H1 (cell line): Measurements from ENCODE around the gene LRIG2. TPM values are rescaled to one million over a fixed set of nuclear protein-coding genes. Genes with fewer than 3 reads are reported as not detected.

ENCODE experiments used
- CTCF ChIA-PET: fragments of 300-600 bp; sonication (Branson Sonifier 250); formaldehyde crosslinking; loops from one replicate; lab custom pipeline; 2021; ENCODE audit not compliant: partially characterized antibody; lab: Charles Lee
- POLR2A ChIA-PET: fragments of 300-600 bp; sonication (Branson Sonifier 250); formaldehyde crosslinking; loops from one replicate; lab custom pipeline; 2021; ENCODE audit warnings: inconsistent platforms; ENCODE audit not compliant: partially characterized antibody; lab: Charles Lee
- DNase-seq, 2 experiments: peaks; one replicate each; pipeline versions ENCODE4 v3.0.0 to v3.0.0-alpha.2; 2010 to 2022; ENCODE audit warnings: low spot score in 2 of 2, low read depth in 1 of 2, mixed read lengths in 1 of 2
- FAIRE-seq: peaks from 2 replicates; lab custom pipeline; 2011; peaks lifted over from hg19 to GRCh38; lab: Jason Lieb, UNC
- H2AFZ ChIP-seq: 2 replicates; pipeline ENCODE4 v1.8.1; 2012; ENCODE audit warnings: low read length, inconsistent platforms
- H2AK5ac ChIP-seq: 2 replicates; pipeline ENCODE4 v1.6.1; 2013; ENCODE audit warnings: low read depth, low read length
- H2BK120ac ChIP-seq: replicated peaks from 2 replicates; pipeline ENCODE3; 2013; ENCODE audit warnings: low read depth, low read length, inconsistent platforms
- H2BK12ac ChIP-seq: 2 replicates; pipeline ENCODE4 v1.6.1; 2013; ENCODE audit warnings: low read depth, low read length
- H2BK15ac ChIP-seq: 2 replicates; pipeline ENCODE4 v1.6.1; 2013; ENCODE audit warnings: low read length
- H2BK20ac ChIP-seq: 2 replicates; pipeline ENCODE4 v1.6.1; 2013; ENCODE audit warnings: low read length
- H2BK5ac ChIP-seq: 2 replicates; pipeline ENCODE4 v1.6.1; 2013; ENCODE audit warnings: low read depth, low read length
- H3K14ac ChIP-seq: 2 replicates; pipeline ENCODE4 v1.6.1; 2013; ENCODE audit warnings: inconsistent platforms; ENCODE audit not compliant: insufficient read length
- H3K18ac ChIP-seq: 2 replicates; pipeline ENCODE4 v1.6.1; 2013; ENCODE audit warnings: low read length; ENCODE audit errors: extremely low read depth
- H3K23ac ChIP-seq: 2 replicates; pipeline ENCODE4 v1.6.1; 2013; ENCODE audit warnings: inconsistent platforms; ENCODE audit not compliant: insufficient read length
- H3K23me2 ChIP-seq: 2 replicates; pipeline ENCODE4 v1.6.1; 2013; ENCODE audit warnings: low read depth, low read length
- H3K27ac ChIP-seq: 2 replicates; pipeline ENCODE4 v1.6.1; 2011; ENCODE audit warnings: low read depth, low read length, inconsistent platforms
- H3K27me3 ChIP-seq, 4 experiments: replicated peaks in 1 of 4; 1 replicate in 1 of 4; 2 replicates in 3 of 4; pipeline versions ENCODE4 v1.6.1 to v1.8.1; 2011 to 2013; ENCODE audit warnings: low read length in 3 of 4, mild to moderate bottlenecking in 3 of 4, inconsistent platforms in 2 of 4, mixed read lengths in 2 of 4, moderate library complexity in 1 of 4; ENCODE audit not compliant: control insufficient read depth in 3 of 4, insufficient read depth in 3 of 4; ENCODE audit errors: extremely low read depth in 1 of 4
- H3K36me3 ChIP-seq, 4 experiments: 2 replicates each; pipeline versions ENCODE4 v1.6.1 to v1.8.1; 2011 to 2013; ENCODE audit warnings: mild to moderate bottlenecking in 4 of 4, low read length in 3 of 4, moderate library complexity in 2 of 4, control low read depth in 1 of 4, inconsistent platforms in 1 of 4; ENCODE audit not compliant: insufficient read depth in 4 of 4, control insufficient read depth in 2 of 4
- H3K4ac ChIP-seq: replicated peaks from 2 replicates; pipeline ENCODE3; 2013; ENCODE audit warnings: low read length, low read depth, mixed read lengths, inconsistent platforms; ENCODE audit not compliant: insufficient read length
- H3K4me1 ChIP-seq, 4 experiments: replicated peaks in 1 of 4; 1 replicate in 1 of 4; 2 replicates in 3 of 4; pipeline versions ENCODE4 v1.6.1 to v1.8.1; 2011 to 2013; ENCODE audit warnings: low read length in 3 of 4, inconsistent platforms in 2 of 4, mixed read lengths in 1 of 4; ENCODE audit not compliant: insufficient read depth in 4 of 4, control insufficient read depth in 3 of 4
- H3K4me2 ChIP-seq, 2 experiments: 2 replicates each; pipeline versions ENCODE4 v1.6.1 to v1.8.1; 2011 to 2013; ENCODE audit warnings: low read depth in 2 of 2, low read length in 2 of 2, control low read depth in 1 of 2, inconsistent platforms in 1 of 2, mild to moderate bottlenecking in 1 of 2; ENCODE audit not compliant: insufficient read depth in 1 of 2
- H3K4me3 ChIP-seq, 4 experiments: fragments of 200-600, 300-600 bp in 1 of 4; sonication (generic), shearing (Covaris generic), sonication (Bioruptor Twin) in 1 of 4; 2 replicates each; pipeline versions ENCODE4 v1.5.1 to v1.8.1; 2011 to 2016; ENCODE audit warnings: low read length in 4 of 4, low read depth in 3 of 4, control low read depth in 2 of 4, inconsistent platforms in 2 of 4, mild to moderate bottlenecking in 2 of 4, mixed read lengths in 1 of 4, moderate library complexity in 1 of 4; ENCODE audit not compliant: insufficient read depth in 2 of 4; ENCODE audit errors: extremely low read depth in 1 of 4
- H3K56ac ChIP-seq: replicated peaks from 2 replicates; pipeline ENCODE3; 2013; ENCODE audit warnings: low read depth, mild to moderate bottlenecking, mixed read lengths, low read length, inconsistent platforms; ENCODE audit not compliant: insufficient read length
- H3K79me1 ChIP-seq: 2 replicates; pipeline ENCODE4 v1.6.1; 2013; ENCODE audit warnings: low read depth, low read length, control low read depth
- H3K79me2 ChIP-seq, 2 experiments: 2 replicates each; pipeline versions ENCODE4 v1.6.1 to v1.8.1; 2012 to 2013; ENCODE audit warnings: low read length in 2 of 2, mild to moderate bottlenecking in 2 of 2, inconsistent platforms in 1 of 2; ENCODE audit not compliant: insufficient read depth in 2 of 2, control insufficient read depth in 1 of 2
- H3K9ac ChIP-seq, 4 experiments: replicated peaks in 1 of 4; 1 replicate in 1 of 4; 2 replicates in 3 of 4; pipeline versions ENCODE4 v1.6.1 to v1.8.1; 2011 to 2013; ENCODE audit warnings: low read depth in 3 of 4, low read length in 3 of 4, control low read depth in 2 of 4, mild to moderate bottlenecking in 2 of 4, moderate library complexity in 2 of 4, inconsistent platforms in 1 of 4; ENCODE audit errors: extremely low read depth in 1 of 4
- H3K9me3 ChIP-seq, 2 experiments: 2 replicates each; pipeline versions ENCODE4 v1.6.1 to v1.8.1; 2012 to 2013; ENCODE audit warnings: mild to moderate bottlenecking in 2 of 2, moderate library complexity in 2 of 2, control low read depth in 1 of 2, inconsistent platforms in 1 of 2, low read depth in 1 of 2, low read length in 1 of 2, mixed read lengths in 1 of 2; ENCODE audit not compliant: insufficient read depth in 2 of 2
- H4K20me1 ChIP-seq, 2 experiments: replicated peaks in 1 of 2; 2 replicates each; pipeline versions ENCODE3 to v1.8.1; 2011 to 2013; ENCODE audit warnings: inconsistent platforms in 2 of 2, low read length in 2 of 2, mild to moderate bottlenecking in 1 of 2; ENCODE audit not compliant: insufficient read depth in 2 of 2, control insufficient read depth in 1 of 2
- H4K5ac ChIP-seq: 2 replicates; pipeline ENCODE4 v1.6.1; 2013; ENCODE audit warnings: low read length, low read depth, mixed read lengths, inconsistent platforms; ENCODE audit not compliant: insufficient read length
- H4K8ac ChIP-seq: 2 replicates; pipeline ENCODE4 v1.8.0; 2013; ENCODE audit warnings: mild to moderate bottlenecking, moderate library complexity, low read length, inconsistent platforms; ENCODE audit not compliant: insufficient read depth; ENCODE audit errors: extremely low read depth
- H4K91ac ChIP-seq: replicated peaks from 2 replicates; pipeline ENCODE3; 2013; ENCODE audit warnings: low read length, mixed read lengths, inconsistent platforms; ENCODE audit not compliant: insufficient read length
- CREB1 ChIP-seq: IDR thresholded peaks from 2 replicates; pipeline ENCODE4 v1.6.1; 2012; ENCODE audit warnings: inconsistent platforms
- KDM1A ChIP-seq: fragments of 200-600, 300-600 bp; sonication (generic); IDR thresholded peaks from 2 replicates; pipeline ENCODE4 v1.7.1; 2016; ENCODE audit warnings: mild to moderate bottlenecking, low read length, borderline replicate concordance
- RAD21 ChIP-seq, 2 experiments: IDR thresholded peaks in 1 of 2; conservative IDR thresholded peaks in 1 of 2; 2 replicates each; pipeline ENCODE4 v1.6.1; 2011; ENCODE audit warnings: low read depth in 2 of 2, low read length in 2 of 2, improper control_type of control experiment in 1 of 2, inconsistent platforms in 1 of 2, mild to moderate bottlenecking in 1 of 2, moderate library complexity in 1 of 2
- RFX5 ChIP-seq: IDR thresholded peaks from 2 replicates; pipeline ENCODE4 v1.6.1; 2011; ENCODE audit warnings: low read depth, low read length, improper control_type of control experiment, borderline replicate concordance
- RNF2 ChIP-seq: fragments of 200-900, 300-1000 bp; sonication (generic); IDR thresholded peaks from 2 replicates; pipeline ENCODE4 v1.7.1; 2016; ENCODE audit warnings: borderline replicate concordance, low read depth, mild to moderate bottlenecking, antibody characterized with exemption, low read length; ENCODE audit not compliant: poor library complexity, severe bottlenecking; ENCODE audit errors: missing control alignments
- RXRA ChIP-seq: IDR thresholded peaks from 2 replicates; pipeline ENCODE4 v1.6.1; 2011; ENCODE audit warnings: low read depth, mild to moderate bottlenecking, low read length, moderate library complexity; ENCODE audit not compliant: insufficient read depth
- SAP30 ChIP-seq: fragments of 300-600 bp; sonication (generic); IDR thresholded peaks from 2 replicates; pipeline ENCODE4 v1.7.1; 2012; ENCODE audit warnings: low read length, moderate library complexity, mild to moderate bottlenecking, inconsistent platforms; ENCODE audit not compliant: insufficient read depth, insufficient replicate concordance
- SP4 ChIP-seq: IDR thresholded peaks from 2 replicates; pipeline ENCODE4 v1.6.1; 2012; ENCODE audit warnings: low read length, inconsistent platforms
- SRF ChIP-seq: IDR thresholded peaks from 2 replicates; pipeline ENCODE4 v1.6.1; 2011; ENCODE audit warnings: mild to moderate bottlenecking, low read depth, low read length, moderate library complexity
- ZNF274 ChIP-seq: IDR thresholded peaks from 2 replicates; pipeline ENCODE4 v1.7.0; 2012; ENCODE audit warnings: low read length, borderline replicate concordance; ENCODE audit errors: extremely low read depth
- polyA plus RNA-seq, 7 experiments: library from polyadenylated mRNA; depleted of rRNA in 3 of 7; stranded (reverse) in 5 of 7; unstranded in 2 of 7; fragments of >200 nt in 5 of 7; fragments of 200-250 nt in 2 of 7; gene quantifications; 1 replicate in 5 of 7; 2 replicates in 1 of 7; 4 replicates in 1 of 7; pipeline versions ENCODE4 v1.2.1 to v1.2.3, GENCODE V29; 2011 to 2013; ENCODE audit warnings: missing spikeins in 2 of 7, mixed read lengths in 2 of 7
- total RNA-seq: library from RNA; stranded (reverse); fragmentation: NEBNext Ultra II Directional; extraction: Animal tissue kit (Norgen Biotek cat#: 25700); gene quantifications from 2 replicates; pipeline ENCODE4 v1.2.1, GENCODE V29; 2021
- TF ChIP-seq, protein P1 (sequence below): IDR thresholded peaks from 2 replicates; pipeline ENCODE4 v1.6.1; 2012; ENCODE audit warnings: low read length, inconsistent platforms

Gene LRIG2
- total and polyA plus RNA-seq, 2 of the 8 experiments (the other 6 are each of a cell fraction or from before 2014, with no cell fraction given): 16.2 to 20.9 TPM

GRCh38 chr1:113103977-113104376 is 31.0 kb downstream of the LRIG2 start:
- POLR2A ChIA-PET: interaction anchor here (1.0 to 1.4 kb wide), 2 partner anchors 9 to 26 kb away, joined by 3 read pairs; no protein-coding TSS in a partner anchor
- no peaks in the 10 kb centered on the region for H3K79me1 ChIP-seq
- H2BK120ac ChIP-seq: no peak overlapping the region
- H3K36me3 ChIP-seq: peaks cover 20 to 88% (median 62%) of the 10 kb centered on the region in 4 experiments
- H3K4me2 ChIP-seq: no peak overlapping the region
- H3K27me3 ChIP-seq: peaks cover 0 to 1% (median 0%) of the 10 kb centered on the region in 4 experiments; a peak in 1 of 7 replicates
- no peak overlapping the region for H3K14ac ChIP-seq
- no peaks in the 10 kb centered on the region for H3K23me2 ChIP-seq
- H3K79me2 ChIP-seq: no peaks in the 10 kb centered on the region
- H2BK20ac ChIP-seq: no peak overlapping the region
- H3K18ac ChIP-seq: no peak overlapping the region
- TF ChIP-seq KDM1A (no peak), SAP30 (no peak), RXRA (no peak), RAD21 (IDR thresholded peaks at IDR 0.05 in 1 of 2, conservative IDR thresholded peaks at IDR 0.05 in 1 of 2; ENCODE audit: low read depth in 2 of 2, low read length in 2 of 2) (no peak), RNF2 (no peak), ZNF274 (no peak), SP4 (no peak), RFX5 (no peak), SRF (no peak), CREB1 (no peak)
- TF ChIP-seq, protein P1, sequence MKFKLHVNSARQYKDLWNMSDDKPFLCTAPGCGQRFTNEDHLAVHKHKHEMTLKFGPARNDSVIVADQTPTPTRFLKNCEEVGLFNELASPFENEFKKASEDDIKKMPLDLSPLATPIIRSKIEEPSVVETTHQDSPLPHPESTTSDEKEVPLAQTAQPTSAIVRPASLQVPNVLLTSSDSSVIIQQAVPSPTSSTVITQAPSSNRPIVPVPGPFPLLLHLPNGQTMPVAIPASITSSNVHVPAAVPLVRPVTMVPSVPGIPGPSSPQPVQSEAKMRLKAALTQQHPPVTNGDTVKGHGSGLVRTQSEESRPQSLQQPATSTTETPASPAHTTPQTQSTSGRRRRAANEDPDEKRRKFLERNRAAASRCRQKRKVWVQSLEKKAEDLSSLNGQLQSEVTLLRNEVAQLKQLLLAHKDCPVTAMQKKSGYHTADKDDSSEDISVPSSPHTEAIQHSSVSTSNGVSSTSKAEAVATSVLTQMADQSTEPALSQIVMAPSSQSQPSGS: no peak
- TF ChIP-seq, all 59 proteins: peak for 0
- no peak overlapping the region for H3K27ac ChIP-seq
- no peak overlapping the region for H4K8ac ChIP-seq
- H2BK5ac ChIP-seq: no peak overlapping the region
- H3K4me3 ChIP-seq: no peak overlapping the region
- H2BK15ac ChIP-seq: no peak overlapping the region
- H4K91ac ChIP-seq: no peak overlapping the region
- no peak overlapping the region for H3K4ac ChIP-seq
- CTCF ChIA-PET: no interaction called here
- no peak overlapping the region for H3K23ac ChIP-seq
- H2BK12ac ChIP-seq: no peak overlapping the region
- no peak overlapping the region for H2AFZ ChIP-seq
- DNase-seq (no peak), FAIRE-seq (no peak)
- no peaks in the 10 kb centered on the region for H3K4me1 ChIP-seq
- peaks cover 0 to 2% of the 10 kb centered on the region in 2 experiments for H4K20me1 ChIP-seq
- no peak overlapping the region for H2AK5ac ChIP-seq
- no peak overlapping the region for H3K9ac ChIP-seq
- no peak overlapping the region for H4K5ac ChIP-seq
- H3K56ac ChIP-seq: no peak overlapping the region
- H3K9me3 ChIP-seq: no peaks in the 10 kb centered on the region
